Keratinocyte (primary cell): ENCODE data around the gene LRIG2. TPM values are rescaled to one million over a fixed set of nuclear protein-coding genes. Genes with fewer than 3 reads are reported as not detected.

ENCODE experiments used
- DNase-seq: peaks from one replicate; pipeline ENCODE4 v3.0.0-alpha.2; 2011; ENCODE audit warnings: low read depth, missing footprints, low spot score
- FAIRE-seq: peaks from 2 replicates; lab custom pipeline; 2011; peaks lifted over from hg19 to GRCh38; lab: Jason Lieb, UNC
- H2AFZ ChIP-seq: 2 replicates; pipeline ENCODE4 v1.6.0; 2012; ENCODE audit warnings: low read length, control low read depth, inconsistent platforms; ENCODE audit not compliant: control insufficient read depth
- H3K27ac ChIP-seq: 2 replicates; pipeline ENCODE4 v1.5.1; 2011; ENCODE audit warnings: low read length; ENCODE audit not compliant: control insufficient read depth, insufficient read depth
- H3K27me3 ChIP-seq: 3 replicates; pipeline ENCODE4 v1.6.0; 2011; ENCODE audit warnings: low read length; ENCODE audit not compliant: control insufficient read depth, insufficient read depth; ENCODE audit errors: extremely low read depth
- H3K36me3 ChIP-seq, 2 experiments: 2 replicates in 1 of 2; 3 replicates in 1 of 2; pipeline ENCODE4 v1.5.1; 2011; ENCODE audit warnings: low read length in 2 of 2, mild to moderate bottlenecking in 1 of 2; ENCODE audit not compliant: control insufficient read depth in 2 of 2, insufficient read depth in 2 of 2; ENCODE audit errors: extremely low read depth in 1 of 2
- H3K4me1 ChIP-seq: 3 replicates; pipeline ENCODE4 v1.5.1; 2011; ENCODE audit warnings: low read length; ENCODE audit not compliant: control insufficient read depth, insufficient read depth; ENCODE audit errors: extremely low read depth
- H3K4me2 ChIP-seq: 3 replicates; pipeline ENCODE4 v1.6.0; 2011; ENCODE audit warnings: low read depth, low read length; ENCODE audit not compliant: control insufficient read depth, insufficient read depth; ENCODE audit errors: extremely low read depth
- H3K4me3 ChIP-seq, 3 experiments: fragments of 200-600 bp in 1 of 3; sonication (generic) in 1 of 3; 2 replicates in 2 of 3; 3 replicates in 1 of 3; pipeline ENCODE4 v1.5.1; 2011 to 2016; ENCODE audit warnings: low read length in 3 of 3, mild to moderate bottlenecking in 3 of 3, control low read depth in 2 of 3, inconsistent platforms in 1 of 3, low read depth in 1 of 3, mixed read lengths in 1 of 3, mixed run types in 1 of 3, moderate library complexity in 1 of 3; ENCODE audit not compliant: control insufficient read depth in 2 of 3, insufficient read depth in 2 of 3; ENCODE audit errors: extremely low read depth in 1 of 3
- H3K79me2 ChIP-seq: 2 replicates; pipeline ENCODE4 v1.6.0; 2012; ENCODE audit warnings: low read length; ENCODE audit not compliant: control insufficient read depth, insufficient read depth
- H3K9ac ChIP-seq: 3 replicates; pipeline ENCODE4 v1.6.0; 2011; ENCODE audit warnings: low read length; ENCODE audit not compliant: control insufficient read depth, insufficient read depth; ENCODE audit errors: extremely low read depth
- H3K9me1 ChIP-seq: 3 replicates; pipeline ENCODE4 v1.6.0; 2011; ENCODE audit warnings: low read length; ENCODE audit not compliant: control insufficient read depth, insufficient read depth; ENCODE audit errors: extremely low read depth
- H3K9me3 ChIP-seq: 2 replicates; pipeline ENCODE4 v1.5.1; 2012; ENCODE audit warnings: low read depth, low read length; ENCODE audit not compliant: control insufficient read depth
- H4K20me1 ChIP-seq: 3 replicates; pipeline ENCODE4 v1.6.0; 2011; ENCODE audit warnings: low read length; ENCODE audit not compliant: control insufficient read depth, insufficient read depth; ENCODE audit errors: extremely low read depth
- EZH2 ChIP-seq: IDR thresholded peaks from one replicate; pipeline ENCODE4 v1.6.1; 2012; ENCODE audit warnings: inconsistent platforms, mild to moderate bottlenecking, low read length, moderate library complexity
- dilution Hi-C: fragments of 300-500 bp; cut with MboI; formaldehyde crosslinking; loops from one replicate; pipeline ENCODE4 v1.7.0; 2020; ENCODE audit warnings: low sequenced_read_pairs; ENCODE audit not compliant: extremely low pct_ligation_motif_present
- polyA plus RNA-seq, 5 experiments: library from polyadenylated mRNA; depleted of rRNA in 3 of 5; stranded (reverse) in 3 of 5; stranded (forward) in 1 of 5; unstranded in 1 of 5; fragments of >200 nt; gene quantifications; 1 replicate in 1 of 5; 2 replicates in 3 of 5; 3 replicates in 1 of 5; pipeline versions ENCODE4 v1.2.1 to v1.2.3, GENCODE V29; 2011 to 2012; ENCODE audit warnings: missing spikeins in 2 of 5, low read depth in 1 of 5, low replicate concordance in 1 of 5
- TF ChIP-seq, protein P1 (sequence below), 3 experiments: IDR thresholded peaks in 1 of 3; conservative IDR thresholded peaks in 1 of 3; optimal IDR thresholded peaks in 1 of 3; 2 replicates in 2 of 3; 3 replicates in 1 of 3; pipeline versions ENCODE3 to v1.5.1; 2011; ENCODE audit warnings: low read length in 3 of 3, mild to moderate bottlenecking in 3 of 3, moderate library complexity in 2 of 3, control low read depth in 1 of 3, inconsistent platforms in 1 of 3; ENCODE audit not compliant: insufficient read depth in 2 of 3; ENCODE audit errors: extremely low read depth in 1 of 3

Gene LRIG2
- polyA plus RNA-seq, 1 donor (not counting 4 experiments of a cell fraction or from before 2014, with no cell fraction given), result 12.5 TPM

DNA sequence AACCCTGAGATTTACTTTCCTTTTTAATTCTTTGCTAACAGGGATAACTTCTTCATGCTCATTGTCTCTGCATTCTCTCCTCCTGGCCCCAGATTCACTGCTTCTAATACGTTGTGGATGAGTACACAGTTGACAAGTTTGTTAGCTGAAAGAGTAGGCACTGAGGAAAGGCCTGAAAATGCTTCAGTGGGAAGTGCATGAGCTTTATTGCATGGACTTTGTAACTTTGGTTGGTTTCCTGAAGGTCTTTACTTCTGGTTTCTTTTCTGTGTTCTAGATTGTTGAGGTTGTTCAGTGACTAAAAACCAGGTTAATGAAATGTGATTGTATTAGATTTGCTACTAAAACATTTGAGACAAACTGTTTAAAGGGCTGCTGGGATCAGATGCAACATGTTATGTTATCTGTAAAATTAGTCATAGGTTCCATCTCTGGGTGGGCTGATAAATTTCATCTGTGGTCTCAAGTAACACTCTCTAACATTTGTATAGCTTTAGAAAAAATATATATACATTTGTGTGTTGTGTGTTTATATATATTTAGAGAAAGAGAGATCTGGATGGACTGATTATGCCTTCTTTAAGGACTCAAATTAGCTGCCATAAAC is 19.1 kb downstream of the LRIG2 start:
- H3K4me2 ChIP-seq, result no peak overlapping the region
- H3K9me1 ChIP-seq, result no peaks in the 10 kb centered on the region
- H2AFZ ChIP-seq, result no peak overlapping the region
- dilution Hi-C loops, result no loop called here
- no peaks in the 10 kb centered on the region for H3K27me3 ChIP-seq
- H3K79me2 ChIP-seq, result peaks cover 29% of the 10 kb centered on the region
- peaks cover 11% of the 10 kb centered on the region in 2 experiments for H3K36me3 ChIP-seq
- H4K20me1 ChIP-seq, result no peaks in the 10 kb centered on the region
- H3K27ac ChIP-seq, result no peak overlapping the region
- no peaks in the 10 kb centered on the region for H3K4me1 ChIP-seq
- FAIRE-seq, result no peak
- no peak overlapping the region for H3K4me3 ChIP-seq
- TF ChIP-seq EZH2, result no peak
- TF ChIP-seq, protein P1, sequence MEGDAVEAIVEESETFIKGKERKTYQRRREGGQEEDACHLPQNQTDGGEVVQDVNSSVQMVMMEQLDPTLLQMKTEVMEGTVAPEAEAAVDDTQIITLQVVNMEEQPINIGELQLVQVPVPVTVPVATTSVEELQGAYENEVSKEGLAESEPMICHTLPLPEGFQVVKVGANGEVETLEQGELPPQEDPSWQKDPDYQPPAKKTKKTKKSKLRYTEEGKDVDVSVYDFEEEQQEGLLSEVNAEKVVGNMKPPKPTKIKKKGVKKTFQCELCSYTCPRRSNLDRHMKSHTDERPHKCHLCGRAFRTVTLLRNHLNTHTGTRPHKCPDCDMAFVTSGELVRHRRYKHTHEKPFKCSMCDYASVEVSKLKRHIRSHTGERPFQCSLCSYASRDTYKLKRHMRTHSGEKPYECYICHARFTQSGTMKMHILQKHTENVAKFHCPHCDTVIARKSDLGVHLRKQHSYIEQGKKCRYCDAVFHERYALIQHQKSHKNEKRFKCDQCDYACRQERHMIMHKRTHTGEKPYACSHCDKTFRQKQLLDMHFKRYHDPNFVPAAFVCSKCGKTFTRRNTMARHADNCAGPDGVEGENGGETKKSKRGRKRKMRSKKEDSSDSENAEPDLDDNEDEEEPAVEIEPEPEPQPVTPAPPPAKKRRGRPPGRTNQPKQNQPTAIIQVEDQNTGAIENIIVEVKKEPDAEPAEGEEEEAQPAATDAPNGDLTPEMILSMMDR (optimal IDR thresholded peaks at IDR 0.05 in 1 of 3, IDR thresholded peaks at IDR 0.05 in 1 of 3, conservative IDR thresholded peaks at IDR 0.05 in 1 of 3; ENCODE audit: extremely low read depth in 1 of 3, insufficient read depth in 2 of 3, low read length in 3 of 3), result no peak
- no peaks in the 10 kb centered on the region for H3K9me3 ChIP-seq
- DNase-seq, result no peak
- H3K9ac ChIP-seq, result no peak overlapping the region

DNA sequence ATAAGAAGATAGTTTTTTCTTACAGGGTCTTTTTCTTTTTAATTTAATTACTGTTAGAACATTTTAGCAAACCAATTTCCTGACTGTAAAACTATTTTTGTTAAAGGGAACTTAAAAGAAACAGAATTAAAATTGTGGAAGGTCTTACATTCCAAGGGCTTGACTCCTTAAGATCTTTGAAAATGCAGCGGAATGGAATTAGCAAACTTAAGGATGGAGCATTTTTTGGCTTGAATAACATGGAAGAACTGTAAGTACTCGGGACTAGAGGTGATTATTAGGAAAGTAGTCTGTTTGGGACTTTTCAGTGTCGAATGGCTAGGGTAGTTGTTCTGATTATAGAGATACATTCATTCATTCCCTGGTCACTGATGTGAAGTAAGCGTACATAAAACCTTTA is 21.5 kb downstream of the LRIG2 start:
- Histone ChIP-seq H3K9me1 (no peaks in the 10 kb centered on the region), H4K20me1 (no peaks in the 10 kb centered on the region), H3K79me2 (peaks cover 13% of the 10 kb centered on the region), H3K4me3 (no peak overlapping the region), H2AFZ (no peak overlapping the region), H3K36me3 (peaks cover 14 to 15% of the 10 kb centered on the region in 2 experiments), H3K9ac (no peak overlapping the region), H3K9me3 (no peaks in the 10 kb centered on the region), H3K4me1 (no peaks in the 10 kb centered on the region), H3K27ac (no peak overlapping the region), H3K27me3 (no peaks in the 10 kb centered on the region), H3K4me2 (no peak overlapping the region)
- dilution Hi-C loops, result no loop called here
- DNase-seq, result no peak
- TF ChIP-seq, protein P1 (optimal IDR thresholded peaks at IDR 0.05 in 1 of 3, IDR thresholded peaks at IDR 0.05 in 1 of 3, conservative IDR thresholded peaks at IDR 0.05 in 1 of 3; ENCODE audit: extremely low read depth in 1 of 3, insufficient read depth in 2 of 3, low read length in 3 of 3), result no peak
- TF ChIP-seq EZH2, result no peak
- no peak for FAIRE-seq
